GM18907 (cell line): Measurements from ENCODE around the gene DNAL1.
"Not testable (repeated sequence)": the region's sequence is repeated elsewhere in the genome, so short reads cannot be mapped to it uniquely, and the experiment has no call there.

Source experiments
- ATAC-seq: cut with Tn5 transposase; IDR thresholded peaks from one replicate; pipeline ENCODE4 v1.9.1; 2021; ENCODE audit warnings: mild to moderate bottlenecking, moderate library complexity; ENCODE audit not compliant: unreplicated experiment

Gene DNAL1

DNA sequence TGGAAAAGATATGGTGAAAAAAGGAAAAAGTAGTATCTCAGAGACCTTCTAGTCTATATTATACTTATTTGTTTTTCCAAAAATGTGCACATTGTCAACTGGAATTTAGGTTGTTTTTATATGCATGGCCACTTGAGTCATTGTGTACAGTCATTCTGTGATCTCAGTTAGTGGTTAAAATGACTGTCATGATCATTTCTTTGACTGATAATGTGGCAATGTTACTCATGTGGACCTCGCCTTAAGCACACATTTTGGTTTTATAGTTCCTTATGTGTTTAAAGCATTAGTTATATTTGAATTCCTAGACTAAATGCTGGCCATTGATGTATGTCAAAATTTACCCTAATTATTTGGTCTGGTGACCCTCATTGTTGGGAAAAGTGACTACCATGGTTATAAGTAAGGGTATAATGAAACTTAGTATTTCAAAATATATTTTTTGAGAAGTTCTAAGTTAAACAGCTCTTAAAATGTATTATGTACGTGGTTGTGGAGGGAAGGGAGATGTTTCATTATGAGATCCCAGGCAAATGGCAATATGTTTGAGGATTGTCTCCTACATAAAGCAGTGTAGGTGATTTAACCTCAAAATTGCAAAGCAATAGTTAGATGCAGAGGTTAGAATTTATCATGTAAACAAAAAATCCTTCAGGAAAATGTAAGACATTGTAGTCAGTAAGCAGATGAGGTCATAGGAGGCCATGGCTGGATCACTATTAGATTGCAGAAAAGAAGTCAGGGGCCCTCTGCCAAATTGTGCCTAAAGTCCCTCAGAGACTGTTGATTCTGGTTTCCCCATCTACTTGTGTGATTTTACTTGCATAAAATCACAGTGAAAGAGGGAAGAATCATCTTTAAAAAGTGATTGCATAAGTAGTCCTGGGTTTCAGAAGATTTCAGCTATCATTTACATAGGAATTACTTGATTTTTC, 51.9 kb downstream of the DNAL1 start:
- ATAC-seq = peak; percentile 74

DNA sequence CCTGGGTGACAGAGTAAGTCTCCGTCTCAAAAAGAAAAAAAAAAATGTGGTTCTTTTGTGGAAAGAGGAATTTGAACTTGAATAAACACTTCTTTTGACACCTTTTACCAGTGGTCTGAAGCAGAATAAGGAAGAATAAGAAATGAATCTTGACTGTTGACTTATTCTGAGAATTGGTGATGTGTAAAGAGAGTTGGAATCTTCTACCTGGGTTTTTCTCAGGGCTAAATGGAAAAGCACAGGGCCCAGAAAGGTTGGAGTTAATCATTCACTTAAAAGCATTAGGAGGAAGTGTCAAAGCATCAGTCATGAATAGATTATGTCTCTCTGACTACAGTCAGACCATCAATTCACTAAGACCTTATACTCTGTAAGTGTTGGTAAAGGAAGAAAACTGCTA, 55.5 kb downstream of the DNAL1 start:
- no peak for ATAC-seq

DNA sequence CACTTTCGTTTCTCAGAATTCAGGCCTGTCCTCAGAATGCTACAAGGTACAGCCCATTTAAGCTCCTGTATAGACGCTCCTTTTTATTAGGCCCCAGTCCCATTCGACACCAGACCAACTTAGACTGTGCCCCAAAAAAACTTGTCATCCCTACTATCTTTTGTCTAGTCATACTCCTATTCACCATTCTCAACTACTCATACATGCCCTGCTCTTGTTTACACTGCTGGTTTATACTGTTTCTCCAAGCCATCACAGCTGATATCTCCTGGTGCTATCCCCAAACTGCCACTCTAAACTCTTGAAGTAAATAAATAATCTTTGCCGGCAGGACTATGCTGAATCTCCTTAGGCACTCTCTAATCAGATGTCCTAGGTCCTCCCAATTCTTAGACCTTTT, 63.3 kb downstream of the DNAL1 start:
- ATAC-seq = not testable (repeated sequence)

DNA sequence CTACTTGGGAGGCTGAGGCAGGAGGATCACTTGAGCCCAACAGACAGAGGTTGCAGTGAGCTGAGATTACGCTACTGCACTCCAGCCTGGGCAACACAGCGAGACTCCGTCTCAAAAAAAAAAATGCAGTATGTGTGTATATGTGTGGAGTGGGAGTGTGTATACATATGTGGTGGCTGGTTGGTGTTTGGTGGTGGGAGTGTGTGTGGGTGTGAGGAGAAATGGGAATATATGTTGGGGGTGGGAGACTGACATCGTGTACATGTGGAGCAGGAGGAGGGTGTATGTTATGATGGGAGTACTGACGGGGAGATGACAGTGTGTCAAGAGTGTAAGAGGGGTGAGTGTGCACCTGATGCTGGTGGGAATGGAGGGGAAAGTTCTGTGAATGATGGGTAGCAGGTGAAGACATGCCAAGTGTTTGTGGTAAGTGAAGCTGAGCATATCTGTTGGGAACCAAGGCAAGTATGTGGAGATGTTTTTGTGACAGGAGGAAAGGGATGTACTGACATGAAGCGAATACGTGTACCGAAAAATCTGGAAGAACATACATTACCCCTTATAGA, 65.2 kb downstream of the DNAL1 start:
- ATAC-seq = no peak

DNA sequence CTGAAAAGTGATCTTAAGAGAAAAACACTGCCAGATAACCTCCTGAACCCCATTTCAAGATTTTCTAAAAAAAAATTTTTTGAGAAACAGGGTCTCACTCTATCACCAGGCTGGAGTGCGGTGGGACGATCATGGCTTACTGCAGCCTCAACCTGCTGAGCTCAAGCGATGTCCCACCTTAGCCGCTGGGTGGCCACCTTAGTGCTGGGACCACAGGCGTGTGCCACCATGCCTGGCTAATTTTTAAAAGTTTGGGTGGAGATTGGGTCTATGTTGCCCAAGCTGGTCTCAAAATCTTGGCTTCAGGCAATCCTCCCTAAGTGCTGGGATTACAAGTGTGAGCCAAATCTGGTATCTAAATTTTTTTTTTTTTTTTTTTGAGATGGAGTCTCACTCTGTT, 66.0 kb downstream of the DNAL1 start:
- no peak for ATAC-seq

DNA sequence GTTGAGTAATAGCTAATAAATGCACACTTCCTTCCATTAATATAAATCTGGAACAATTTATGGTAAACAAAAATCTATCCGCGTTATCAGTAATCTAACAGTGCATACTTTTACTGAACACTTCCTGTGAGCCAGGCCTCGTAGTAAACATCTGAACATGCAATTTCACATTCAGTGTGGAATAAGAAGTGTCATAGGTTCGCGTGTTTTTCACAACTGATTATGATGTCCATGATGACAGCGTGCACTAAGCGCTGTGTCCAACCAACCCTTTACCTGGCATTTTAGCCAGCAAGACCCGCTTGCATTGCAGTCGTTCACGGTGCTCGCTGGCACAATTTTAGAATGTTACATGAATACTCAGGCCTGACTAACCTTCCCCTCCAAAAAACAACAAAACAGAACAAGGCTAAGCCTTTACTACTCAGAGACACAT, 67.3 kb downstream of the DNAL1 start:
- ATAC-seq = no peak

DNA sequence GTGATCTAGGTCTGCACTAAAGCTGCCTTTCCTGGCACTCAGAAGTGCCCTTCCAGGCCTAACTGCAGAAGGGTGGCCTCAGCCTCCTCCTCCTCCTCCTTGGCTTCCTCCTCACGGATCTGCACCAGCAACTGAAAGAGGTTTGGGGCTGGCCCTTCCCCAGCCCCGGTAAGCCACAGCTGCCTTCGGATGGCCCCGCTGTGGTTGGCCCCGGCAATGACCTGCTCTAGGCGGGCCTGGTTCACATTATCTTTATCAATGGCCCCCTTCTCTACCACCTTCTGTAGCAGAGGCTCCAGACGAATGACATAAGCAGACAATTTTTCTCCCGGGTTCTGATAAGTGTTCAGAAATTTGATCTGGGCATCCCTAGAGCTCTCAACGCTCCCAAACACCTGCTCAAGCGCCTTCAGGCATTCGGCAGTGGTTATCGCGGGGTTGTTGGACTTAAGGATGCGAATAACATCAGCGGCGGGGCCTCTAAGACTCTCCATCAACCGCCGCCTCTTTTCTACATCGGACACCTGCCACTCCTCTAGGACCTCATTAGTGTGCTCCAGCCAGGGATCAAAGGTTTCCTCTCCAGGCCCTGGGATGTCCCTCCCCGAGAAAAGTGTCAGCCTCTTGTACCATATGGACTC, 67.9 kb downstream of the DNAL1 start:
- ATAC-seq = peak; percentile 38

DNA sequence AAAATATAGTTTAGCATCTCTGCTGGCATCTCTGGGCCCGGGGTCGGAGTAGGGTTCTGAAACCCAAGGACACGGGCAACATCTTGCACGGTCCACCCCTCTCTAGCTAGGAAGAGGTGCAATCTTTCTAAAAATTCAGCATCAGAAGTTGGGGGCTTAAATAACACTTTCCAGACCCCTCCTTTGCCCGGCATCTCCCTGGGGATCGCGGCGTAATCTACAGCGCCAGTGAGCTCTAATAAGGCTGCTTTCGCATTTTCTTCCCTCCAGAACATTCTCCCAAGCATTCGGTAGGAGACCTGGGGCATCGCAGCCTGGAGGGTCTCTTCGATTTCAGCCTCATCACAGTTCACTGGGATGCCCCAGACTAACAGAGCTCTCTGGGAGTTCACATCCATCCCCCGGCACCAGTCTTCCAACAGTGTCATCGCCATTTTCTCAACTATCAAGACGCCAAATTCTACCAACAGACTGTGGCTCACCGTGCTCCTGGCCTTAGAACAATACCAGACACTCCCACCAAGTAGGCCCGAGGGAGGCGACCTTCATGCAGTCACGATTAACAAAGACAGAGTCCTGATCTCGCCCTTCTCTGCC, 68.5 kb downstream of the DNAL1 start:
- peak; percentile 6 for ATAC-seq

DNA sequence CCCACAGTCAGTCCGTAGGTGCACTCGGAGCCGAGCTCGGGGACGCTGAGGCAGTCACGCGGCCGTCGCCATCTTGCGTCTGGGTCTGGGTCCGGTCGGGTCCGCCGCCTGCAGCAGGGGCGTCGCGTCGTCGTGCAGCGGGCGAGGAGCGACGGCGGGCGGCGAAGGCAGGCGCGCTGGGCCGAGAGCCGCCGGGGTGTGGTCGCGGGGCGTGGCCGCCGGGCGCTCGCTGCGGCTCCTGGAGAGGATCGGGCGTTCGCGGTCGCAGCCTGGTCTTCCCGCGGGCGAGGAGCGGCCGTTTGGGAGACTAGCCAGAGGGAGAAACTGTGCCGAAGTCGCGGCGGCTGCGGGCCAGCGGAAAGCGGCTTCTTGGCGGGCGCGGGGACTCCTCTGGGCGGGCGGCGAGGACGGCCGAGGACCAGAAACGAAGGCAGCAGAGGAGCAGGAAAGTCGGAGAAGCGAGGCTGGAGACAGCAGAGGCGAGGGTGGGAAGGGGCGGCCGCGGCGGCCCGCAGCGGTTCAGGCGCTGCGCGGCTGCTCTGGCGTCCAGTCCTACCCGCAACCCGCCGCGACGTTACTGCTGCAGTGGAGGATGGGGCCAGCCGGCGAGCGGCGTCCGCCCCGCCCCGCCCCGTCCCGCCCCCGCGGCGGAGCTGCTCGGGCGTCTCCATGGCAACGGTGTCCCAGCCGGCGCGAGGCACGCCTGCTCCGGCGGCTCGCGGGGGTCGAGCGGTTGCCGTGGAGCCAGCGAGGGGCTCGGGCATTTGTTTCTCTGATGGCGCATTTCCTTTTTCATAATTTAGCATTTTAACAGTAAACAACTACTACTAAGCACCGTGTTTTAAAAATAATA, 69.2 kb downstream of the DNAL1 start, which contains the start of gene PNMA1:
TSS of gene PNMA1 (minus strand) at position 582 of the 853 bp plus-strand sequence. CDS start 745 bp downstream, outside the sequence.
- ATAC-seq = peak; percentile 73

DNA sequence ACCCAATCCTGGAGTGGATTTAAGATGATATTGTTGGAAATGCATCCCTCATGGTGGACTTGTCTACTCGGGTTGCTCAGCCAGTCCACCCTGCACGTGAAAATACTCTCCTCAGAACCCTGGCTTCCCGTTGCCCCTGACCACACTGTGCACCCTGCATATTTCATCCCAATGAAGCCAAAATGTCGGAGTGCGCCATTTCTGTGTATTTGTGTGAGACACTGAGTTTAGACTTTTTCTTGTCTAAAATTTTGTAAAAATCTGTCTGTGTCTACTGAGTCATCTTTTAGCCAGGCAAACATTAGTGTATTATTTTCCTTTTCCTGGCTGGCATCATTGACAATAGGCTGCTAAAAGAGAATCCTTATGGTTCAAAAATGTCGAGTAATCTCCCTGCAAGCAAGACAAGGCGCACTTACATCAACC, 69.9 kb downstream of the DNAL1 start:
- ATAC-seq = no peak

DNA sequence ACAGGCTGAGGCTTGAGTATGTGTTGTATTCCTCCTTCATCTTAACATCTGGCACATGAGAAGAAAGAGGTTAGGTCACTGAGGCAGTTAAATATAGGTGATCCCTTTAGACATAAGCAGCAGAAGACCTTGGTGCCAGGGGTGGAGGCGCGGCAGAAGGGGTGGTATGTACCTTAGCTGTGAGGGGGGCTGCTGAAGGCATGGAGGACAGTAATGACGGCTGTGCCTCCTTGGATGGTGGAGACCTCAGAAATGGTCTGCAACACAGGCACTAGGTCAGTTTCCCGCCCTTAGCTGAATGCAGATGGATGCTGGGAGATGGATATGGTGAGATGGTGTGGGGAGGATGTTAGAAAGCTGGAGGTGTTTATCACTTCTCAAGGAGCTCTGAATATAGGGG, 70.9 kb downstream of the DNAL1 start:
- ATAC-seq = no peak

DNA sequence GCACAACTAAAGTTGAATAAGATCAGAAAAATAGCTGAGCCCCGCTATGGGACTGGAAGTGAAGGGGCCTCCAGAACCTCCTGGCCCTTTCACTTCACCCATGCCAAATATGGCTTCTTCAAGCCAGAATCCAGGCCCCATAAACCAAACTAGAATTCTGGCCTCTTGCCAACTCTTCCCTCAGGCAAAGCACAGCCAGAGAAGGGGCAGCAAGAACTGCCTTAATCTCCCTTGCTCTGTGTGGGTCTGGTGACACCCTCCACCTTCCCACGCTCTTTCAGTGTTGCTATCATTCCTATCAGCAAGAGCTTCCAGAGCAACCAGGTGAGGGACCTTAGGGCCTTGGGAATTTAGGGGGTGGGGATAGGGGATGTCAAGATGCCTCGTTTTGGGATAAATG, 72.5 kb downstream of the DNAL1 start:
- ATAC-seq = no peak

DNA sequence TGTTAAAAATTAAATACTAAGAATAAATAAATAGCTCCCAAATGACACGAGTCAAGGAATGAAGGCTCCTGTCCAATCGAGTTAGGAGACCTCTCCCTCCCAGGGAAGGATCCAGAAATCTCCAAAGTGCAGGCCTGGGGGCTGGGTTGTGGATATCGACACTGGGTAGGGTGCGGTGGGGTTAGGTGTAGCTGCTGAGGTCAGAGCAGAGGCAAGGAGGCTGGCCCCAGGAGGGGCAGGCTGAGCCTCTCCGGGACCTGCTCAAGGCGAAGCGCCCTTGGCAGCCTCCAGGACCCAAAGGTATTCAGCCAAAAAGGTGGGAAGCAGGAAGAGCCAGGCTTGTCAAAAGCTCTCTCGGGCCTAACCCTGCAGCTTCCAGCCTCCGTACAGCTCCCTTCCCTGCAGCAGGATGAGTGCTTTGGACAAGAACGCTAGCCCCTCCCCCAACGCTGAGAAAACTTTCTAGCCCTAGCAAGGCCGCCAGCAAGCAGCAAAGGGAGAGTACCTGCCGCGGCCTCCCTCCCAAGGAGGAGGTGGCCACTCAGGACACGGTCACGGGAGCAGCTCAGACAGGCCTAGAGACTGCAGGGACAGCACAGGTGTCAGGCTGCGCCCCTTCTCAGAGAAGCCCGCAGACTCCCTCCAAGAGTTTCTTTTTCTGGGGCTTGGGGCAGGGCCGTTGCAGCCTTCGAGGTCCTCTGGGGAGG, 73.1 kb downstream of the DNAL1 start:
- no peak for ATAC-seq

DNA sequence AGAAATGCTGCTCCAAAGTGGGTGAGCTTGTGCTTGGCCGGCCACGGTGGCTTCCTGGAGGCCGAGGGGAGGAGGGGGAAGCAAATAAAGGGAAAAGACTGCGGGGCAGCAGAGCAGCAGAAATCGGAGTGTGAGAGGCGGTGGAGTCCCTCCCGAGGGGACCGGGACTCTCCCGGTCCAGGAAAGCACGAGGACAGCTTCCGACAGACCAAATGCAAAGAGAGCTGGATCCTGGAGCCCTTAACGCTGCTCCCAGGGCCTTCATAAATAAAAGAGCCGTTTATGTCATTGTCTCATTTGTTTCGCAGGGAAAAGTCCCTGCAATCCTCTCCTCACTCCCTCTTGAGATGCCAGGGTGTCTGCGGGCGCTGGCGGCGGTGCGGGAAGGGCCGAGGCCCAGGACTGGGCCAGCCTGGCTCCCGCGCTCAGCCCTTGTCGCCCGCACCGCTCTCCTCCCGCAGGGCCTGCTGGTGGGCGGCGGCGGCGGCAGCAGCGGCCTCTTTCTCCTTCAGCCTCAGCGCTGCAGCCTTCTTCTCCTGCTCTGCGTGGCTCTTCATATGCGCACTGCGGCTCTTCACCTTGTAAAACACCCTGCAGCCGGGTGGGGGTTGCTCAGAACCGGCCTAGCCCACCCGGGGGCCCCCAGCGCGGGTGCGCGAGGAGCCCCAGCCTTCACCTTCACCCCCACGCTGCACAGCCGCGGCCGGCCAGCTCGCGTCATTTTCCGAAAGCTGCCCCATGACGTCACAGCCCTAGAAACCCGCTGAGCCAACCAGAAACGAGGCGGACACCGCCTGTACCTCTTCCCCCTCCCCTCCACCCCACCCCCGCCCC, 73.8 kb downstream of the DNAL1 start:
- no peak for ATAC-seq

DNA sequence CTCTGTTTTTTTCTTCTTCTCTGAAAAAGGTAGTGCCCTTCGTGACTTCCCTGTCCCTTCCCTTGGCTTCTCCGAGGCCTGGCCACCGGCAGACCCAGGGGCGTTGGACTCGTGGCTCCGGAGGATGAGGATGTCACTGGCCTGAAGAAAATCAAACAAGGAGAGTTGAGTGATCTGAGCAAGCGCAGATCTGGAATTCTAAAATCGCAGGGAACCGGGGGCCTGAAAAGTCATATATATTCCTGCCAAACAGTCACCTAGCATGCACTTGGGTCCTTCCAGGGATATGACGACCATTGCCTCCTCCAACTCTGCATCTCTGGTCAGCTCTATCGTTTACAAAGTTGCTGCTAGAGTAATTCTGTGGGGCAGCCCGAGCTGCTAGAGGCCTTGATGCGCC, 74.6 kb downstream of the DNAL1 start:
- no peak for ATAC-seq

DNA sequence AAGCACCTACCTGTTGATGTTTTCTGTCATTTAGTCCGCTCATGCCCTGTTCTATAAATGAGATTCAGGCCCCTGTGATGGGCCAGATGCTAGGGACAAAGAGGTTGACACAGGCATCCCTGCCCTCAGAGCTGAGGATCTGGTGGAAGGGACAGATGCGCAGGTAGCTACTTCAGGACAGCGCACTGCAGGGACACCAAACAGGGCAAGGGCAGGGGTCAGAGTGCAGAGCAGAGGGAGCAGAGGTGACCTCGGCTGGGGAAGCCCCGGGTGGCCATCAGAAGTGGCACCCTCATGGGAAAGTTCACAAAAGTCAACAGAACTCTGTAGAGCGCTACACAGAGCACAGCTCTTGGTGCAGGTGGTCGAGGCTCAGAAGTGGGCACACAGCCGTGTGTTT, 75.0 kb downstream of the DNAL1 start:
- no peak for ATAC-seq

DNA sequence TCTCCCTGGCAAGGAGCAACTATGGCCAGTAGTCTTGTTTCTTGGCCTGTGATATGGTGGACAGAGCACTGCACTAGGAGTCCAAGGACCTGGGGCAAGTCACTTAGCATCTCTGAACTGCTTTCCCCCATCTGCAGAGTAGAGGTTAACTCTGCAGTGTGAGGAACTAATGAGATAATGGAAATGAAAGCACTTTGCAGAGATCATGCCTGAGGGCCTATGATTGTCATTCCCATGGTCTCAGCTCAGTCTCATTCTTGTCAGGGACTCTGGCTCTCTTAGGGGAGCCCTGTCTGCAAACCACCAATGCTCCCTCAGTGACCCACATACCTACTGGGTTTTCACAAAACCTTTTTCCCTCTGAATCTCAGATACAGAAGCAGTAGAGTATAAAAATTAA, 75.8 kb downstream of the DNAL1 start:
- ATAC-seq = no peak

DNA sequence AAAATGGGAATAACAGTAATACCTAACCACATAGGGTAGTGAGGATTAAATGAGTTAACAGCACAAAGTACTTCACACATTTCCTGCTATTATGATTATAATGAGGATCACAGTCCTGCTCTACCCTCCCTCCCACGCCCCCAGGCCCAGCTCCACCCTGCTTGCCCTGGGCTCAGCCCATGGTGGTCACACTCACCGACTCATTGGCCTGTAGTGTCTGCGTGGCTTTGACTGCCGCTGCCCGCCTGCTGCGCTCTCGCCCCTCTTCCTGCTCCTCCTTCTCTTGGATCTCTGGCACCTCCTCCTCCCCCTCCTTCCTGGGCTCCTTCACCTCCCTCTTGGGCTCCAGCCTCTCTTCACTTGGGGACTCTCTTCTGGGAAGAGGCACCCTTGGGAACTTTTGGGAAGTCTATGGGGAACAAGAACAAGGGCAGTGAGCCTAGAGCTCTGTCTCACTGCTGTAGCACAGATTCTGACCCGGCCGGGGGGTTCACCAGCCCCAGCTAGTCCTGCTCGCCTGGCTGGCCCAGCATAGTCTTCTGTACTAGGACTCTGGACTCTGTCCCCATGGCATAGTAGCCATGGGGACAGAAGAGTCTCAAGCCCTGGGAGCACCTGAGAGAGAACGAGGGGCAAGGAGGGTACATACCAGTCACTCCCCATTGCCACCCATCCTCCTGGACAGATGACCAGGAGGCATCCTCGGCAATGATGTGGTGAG, 76.5 kb downstream of the DNAL1 start:
- ATAC-seq = no peak
